Measurements from ENCODE around the gene MTG1. TPM values are rescaled to one million over a fixed set of nuclear protein-coding genes. Genes with fewer than 3 reads are reported as not detected.
"Not testable (repeated sequence)": the region's sequence is repeated elsewhere in the genome, so short reads cannot be mapped to it uniquely, and the experiment has no call there.

The MTG1 gene
- total RNA-seq, 1 experiment from 2014 or later, result 35.8 TPM

DNA sequence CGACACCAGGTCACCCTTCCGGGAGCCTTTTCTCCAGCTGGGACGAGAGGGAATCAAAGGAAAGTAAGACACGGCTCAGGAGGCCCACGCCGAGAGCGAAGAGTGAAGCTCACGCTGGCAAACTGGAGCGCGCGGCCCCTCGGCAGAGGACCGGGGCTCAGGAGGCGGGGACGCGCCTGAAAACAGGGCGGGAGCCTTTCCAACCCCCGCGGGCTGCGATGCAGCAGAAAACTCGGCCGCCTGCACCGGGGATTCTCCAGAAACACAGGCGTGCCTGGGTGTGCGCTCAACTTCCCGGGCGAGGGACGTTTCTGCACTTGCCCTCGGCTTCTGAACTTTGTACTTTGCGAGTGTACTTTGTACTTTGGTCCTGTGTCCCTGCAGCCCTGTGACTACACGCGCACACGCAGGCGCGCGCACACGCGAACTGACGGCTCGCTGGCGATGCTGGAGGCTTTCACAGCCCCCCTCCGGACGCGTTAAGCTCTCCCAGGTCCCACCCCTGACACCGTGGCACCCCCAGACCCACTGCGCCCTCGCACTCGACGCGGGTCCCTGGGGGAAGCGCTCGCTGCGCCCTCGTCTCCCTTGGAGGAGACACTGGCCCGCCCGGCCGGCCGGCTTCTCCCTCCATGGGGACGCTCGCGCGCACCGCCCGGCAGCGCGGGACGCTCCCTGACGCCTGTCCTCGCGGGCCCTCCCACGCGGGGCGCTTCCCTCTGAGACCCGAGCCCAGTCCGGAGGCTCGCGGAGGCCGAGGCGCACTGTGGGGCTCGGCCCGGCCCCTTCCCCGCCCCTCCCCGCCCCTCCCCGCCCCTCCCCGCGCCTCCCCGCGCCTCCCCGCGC, 15.5 kb upstream of the MTG1 start:
- peak; percentile 37 for DNase-seq (ENCODE audit: low read depth)

DNA sequence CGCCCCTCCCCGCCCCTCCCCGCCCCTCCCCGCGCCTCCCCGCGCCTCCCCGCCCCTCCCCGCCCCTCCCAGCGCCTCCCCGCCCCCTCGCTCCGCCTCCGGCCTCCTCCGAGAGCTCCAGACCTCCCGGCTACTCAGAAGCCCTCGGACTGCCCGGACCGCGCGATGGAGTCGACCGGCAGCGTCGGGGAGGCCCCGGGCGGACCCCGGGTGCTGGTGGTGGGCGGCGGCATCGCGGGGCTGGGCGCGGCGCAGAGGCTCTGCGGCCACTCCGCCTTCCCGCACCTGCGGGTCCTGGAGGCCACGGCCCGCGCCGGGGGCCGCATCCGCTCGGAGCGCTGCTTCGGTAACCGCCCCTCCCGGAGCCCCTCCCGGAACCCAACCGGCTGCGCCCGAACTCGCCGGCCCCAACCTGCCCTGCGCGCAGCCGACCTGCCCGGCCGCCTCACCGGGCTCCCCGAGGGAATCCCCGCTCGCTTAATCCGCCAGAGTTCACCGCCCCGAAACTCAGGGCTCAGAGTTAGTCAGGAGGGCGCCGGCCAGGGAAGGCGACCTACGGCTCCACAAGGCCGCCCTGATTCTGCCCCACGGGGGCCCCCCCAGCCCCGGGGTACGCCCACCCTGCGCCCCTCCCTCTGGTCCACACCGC, 14.7 kb upstream of the MTG1 start, which contains the start of gene PAOX:
Gene PAOX (plus strand): TSS at position 111 of the 649 bp plus-strand sequence. CDS start 55 bp downstream, at position 166.
- DNase-seq (ENCODE audit: low read depth), result peak; percentile 44

DNA sequence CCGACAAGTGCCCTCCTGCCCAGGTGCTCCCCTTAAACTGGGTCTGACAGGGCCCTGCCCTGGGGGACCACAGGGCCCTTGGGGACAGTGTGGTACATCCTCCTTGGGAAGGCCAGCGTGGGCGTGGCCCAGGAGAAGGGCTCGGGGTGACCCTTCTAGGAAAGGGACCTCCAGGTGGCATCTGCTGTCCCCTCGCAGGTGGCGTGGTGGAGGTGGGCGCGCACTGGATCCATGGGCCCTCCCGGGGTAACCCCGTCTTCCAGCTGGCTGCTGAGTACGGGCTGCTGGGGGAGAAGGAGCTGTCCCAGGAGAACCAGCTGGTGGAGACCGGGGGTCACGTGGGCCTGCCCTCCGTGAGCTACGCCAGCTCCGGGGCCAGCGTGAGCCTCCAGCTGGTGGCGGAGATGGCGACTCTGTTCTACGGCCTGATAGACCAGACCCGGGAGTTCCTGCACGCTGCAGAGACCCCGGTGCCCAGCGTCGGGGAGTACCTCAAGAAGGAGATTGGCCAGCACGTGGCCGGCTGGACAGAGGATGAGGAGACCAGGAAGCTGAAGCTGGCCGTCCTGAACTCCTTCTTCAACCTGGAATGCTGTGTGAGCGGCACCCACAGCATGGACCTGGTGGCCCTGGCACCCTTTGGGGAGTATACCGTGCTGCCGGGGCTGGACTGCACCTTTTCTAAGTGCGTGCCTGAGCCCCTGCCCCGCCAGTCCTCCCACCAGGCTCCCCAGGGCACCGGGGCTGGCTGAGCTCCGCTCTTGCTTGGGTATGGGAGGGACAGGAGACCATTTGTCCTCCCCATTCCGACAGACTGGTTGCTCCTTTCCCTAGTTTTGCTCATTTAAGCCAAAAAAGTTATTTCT, 13.9 kb upstream of the MTG1 start:
- no peak for DNase-seq (ENCODE audit: low read depth)

DNA sequence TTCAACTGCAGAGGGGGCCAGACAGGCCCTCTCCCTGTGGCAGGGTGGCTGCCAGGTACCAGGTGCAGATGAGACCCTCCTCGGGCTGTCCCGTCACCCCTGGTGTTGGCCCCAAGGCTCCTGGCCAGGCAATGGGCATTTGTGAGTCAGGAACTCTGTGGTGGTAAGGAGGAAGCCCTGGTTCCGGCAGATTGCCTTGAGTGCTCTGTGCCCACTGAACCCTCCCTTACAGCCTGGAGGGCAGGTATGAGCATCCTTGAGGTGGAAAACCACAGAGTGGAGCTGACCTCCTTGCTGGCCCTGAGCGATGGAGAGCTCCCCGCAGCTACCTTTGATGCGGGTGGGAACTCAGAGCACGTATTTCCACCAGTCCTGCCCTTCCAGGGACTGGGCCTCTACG, 12.9 kb upstream of the MTG1 start:
- no peak for DNase-seq (ENCODE audit: low read depth)

DNA sequence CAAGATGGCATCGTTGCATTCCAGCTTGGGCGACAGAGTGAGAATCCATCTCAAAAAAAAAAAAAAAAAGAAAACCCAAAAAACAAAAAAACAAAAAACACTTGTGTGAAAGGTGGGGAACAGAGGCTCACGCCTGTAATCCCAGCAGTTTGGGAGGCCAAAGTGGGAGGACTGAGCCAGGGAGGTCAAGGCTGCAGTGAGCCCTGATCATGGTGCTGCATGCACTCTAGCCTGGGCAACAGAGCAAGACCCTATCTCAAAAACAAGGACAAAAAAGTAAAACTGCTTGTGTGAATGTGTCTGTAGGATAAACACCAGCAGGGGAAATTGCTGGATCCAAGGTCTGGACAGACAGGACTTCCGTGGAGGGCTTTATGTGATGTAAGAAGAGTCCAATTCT, 10.4 kb upstream of the MTG1 start:
- DNase-seq (ENCODE audit: low read depth), result no peak

DNA sequence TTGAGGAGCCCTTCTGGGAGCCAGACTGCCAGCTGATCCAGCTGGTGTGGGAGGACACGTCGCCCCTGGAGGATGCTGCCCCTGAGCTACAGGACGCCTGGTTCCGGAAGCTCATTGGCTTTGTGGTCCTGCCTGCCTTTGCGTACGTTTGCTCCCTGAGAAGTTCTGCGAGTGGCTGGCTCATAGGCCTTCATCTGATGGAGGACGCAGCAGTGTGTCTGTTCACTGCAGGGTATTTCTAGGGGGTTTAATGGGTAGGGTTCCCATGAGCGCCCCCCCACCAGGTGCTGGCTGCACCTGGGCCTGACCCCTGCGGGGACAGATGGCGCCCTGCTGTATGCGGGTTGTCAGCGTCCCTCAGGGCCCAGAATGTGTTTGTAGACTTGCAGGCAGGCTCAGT, 9.9 kb upstream of the MTG1 start:
- DNase-seq (ENCODE audit: low read depth), result no peak

DNA sequence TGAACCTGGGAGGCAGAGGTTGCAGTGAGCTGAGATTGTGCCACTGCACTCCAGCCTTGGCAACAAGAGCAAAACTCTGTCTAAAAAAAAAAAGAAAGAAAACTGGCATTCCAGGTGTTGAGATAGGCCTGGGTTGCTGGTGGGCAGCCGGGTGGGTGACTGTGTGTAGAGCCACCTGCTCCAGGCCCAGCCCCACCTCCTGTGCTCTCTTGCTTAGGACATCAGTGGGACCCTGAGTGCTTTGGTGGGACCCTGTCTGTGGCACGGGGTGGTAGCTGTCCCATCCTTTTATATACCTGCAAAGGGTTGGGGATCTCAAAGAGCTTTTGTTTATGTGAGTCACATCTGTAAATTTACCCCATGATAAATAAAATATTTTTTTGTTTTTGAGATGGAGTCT, 8.7 kb upstream of the MTG1 start:
- DNase-seq (ENCODE audit: low read depth), result no peak

DNA sequence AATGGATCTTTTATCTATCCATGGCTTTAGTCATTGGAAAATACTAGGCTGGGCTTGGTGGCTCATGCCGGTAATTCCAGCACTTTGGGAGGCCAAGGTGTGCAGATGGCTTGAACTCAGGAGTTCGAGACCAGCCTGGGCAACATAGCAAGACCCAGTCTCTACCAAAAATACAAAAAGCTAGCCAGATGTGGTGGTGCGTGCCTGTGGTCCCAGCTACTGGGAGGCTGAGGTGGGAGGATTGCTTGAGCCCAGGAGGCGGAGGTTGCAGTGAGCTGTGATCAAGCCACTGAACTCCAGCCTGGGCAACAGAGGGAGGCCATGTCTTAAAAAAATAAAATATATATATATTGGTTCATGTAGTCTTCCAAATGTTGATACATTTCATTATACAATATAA, 7.0 kb upstream of the MTG1 start:
- DNase-seq (ENCODE audit: low read depth), result not testable (repeated sequence)

DNA sequence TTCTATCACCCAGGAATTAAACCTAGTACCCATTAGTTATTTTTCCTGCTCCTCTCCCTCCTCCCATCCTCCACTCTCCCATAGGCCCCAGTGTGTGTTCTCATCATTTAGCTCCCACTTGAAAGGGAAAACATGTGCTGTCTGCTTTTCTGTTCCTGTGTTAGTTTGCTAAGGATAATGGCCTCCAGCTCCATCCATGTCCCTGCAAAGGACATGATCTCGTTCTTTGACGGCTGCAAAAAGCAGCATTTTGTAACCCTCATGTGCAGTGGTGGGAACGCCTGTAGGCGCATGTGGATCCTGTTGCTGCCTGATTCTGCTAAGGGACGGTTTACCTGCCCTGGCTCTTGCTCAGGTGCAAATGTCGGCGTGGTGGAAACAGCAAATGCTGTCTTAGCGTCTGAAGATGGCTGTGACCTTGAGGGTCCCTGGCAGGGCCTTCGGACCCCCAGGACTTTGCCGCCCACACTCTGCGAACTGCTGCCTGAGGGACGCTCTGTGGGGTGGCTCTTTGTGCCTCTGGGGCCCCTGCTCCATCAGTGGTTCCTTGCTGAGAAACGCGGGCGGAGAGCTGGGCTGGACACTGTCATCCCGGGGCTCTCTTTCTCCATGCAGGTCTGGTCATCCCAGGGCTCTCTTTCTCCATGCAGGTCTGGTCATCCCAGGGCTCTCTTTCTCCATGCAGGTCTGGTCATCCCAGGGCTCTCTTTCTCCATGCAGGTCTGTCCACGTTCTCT, 5.6 kb upstream of the MTG1 start:
- no peak for DNase-seq (ENCODE audit: low read depth)

DNA sequence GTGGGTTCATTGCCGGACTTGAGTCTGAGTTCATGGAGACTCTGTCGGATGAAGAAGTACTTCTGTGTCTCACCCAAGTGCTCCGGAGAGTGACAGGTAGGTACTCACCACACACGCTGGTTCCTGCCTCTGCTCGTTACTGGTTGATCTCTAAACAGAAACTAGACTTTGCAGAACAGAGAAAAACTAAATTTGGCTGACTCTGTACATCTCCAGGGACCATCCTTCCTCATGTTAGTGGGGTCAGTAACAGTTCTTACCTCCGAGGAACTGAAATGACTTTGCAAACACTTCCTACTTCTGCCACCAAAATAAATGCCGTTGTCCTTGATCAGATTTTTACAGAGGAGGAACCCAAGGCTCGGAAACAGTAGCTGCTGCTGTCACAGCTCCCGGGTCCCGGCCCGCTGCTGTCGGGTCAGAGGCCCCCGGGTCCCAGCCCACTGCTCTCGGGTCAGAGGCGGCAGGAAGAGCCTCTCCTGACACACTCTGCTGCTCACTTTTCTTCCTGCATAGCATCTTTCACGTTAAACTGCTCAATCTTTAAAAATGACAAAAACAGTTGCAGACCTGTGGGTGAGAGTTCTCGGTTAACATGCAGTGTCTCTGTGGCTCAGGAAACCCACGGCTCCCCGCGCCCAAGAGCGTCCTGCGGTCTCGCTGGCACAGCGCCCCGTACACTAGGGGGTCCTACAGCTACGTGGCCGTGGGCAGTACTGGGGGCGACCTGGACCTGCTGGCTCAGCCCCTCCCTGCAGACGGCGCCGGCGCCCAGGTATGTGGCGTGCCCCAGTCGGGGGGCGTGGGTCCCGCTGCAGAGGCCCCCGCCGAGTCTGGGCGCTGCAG, 4.8 kb upstream of the MTG1 start:
- DNase-seq (ENCODE audit: low read depth), result no peak

DNA sequence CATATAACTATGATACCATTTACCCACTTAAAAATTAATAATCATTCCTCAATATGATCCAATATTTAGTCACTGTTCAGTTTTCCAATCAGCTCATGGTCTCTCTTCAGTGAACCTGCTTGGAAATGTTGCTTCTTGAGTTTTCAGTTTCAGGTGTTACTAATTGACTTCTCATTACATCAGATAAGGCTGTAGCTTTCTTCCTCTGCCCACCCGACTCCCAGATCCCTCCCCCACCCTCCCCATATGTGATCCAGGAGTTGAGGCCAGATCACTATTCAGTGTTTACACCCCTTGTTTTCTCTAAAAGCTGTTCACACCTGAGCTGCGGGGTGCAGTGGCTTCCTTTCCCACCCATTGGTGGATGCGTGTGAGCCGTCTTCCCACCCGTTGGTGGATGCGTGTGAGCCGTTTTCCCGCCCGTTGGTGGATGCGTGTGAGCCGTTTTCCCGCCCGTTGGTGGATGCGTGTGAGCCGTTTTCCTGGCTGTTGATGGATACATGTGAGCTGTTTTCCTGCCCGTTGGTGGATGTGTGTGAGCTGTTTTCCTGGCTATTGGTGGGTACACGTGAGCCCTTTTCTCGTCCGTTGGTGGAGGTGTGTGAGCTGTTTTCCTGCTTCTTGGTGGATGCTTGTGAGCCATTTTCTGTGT, 3.2 kb upstream of the MTG1 start:
- no peak for DNase-seq (ENCODE audit: low read depth)

DNA sequence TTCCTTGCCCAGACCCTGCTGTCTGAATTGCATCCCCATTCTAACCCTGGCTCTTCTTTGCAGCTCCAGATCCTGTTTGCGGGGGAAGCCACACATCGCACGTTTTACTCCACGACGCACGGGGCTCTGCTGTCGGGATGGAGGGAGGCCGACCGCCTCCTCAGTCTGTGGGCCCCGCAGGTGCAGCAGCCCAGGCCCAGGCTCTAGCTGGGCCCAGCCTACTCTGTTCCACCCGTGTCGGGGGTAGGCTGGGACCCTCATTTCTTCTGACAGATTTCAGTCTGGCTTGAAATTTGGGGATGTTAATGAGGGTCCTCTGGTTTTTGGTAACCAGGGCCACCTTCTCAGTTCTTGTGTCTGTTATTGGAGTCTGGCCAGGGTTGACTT, 2.7 kb upstream of the MTG1 start:
- DNase-seq (ENCODE audit: low read depth), result no peak

DNA sequence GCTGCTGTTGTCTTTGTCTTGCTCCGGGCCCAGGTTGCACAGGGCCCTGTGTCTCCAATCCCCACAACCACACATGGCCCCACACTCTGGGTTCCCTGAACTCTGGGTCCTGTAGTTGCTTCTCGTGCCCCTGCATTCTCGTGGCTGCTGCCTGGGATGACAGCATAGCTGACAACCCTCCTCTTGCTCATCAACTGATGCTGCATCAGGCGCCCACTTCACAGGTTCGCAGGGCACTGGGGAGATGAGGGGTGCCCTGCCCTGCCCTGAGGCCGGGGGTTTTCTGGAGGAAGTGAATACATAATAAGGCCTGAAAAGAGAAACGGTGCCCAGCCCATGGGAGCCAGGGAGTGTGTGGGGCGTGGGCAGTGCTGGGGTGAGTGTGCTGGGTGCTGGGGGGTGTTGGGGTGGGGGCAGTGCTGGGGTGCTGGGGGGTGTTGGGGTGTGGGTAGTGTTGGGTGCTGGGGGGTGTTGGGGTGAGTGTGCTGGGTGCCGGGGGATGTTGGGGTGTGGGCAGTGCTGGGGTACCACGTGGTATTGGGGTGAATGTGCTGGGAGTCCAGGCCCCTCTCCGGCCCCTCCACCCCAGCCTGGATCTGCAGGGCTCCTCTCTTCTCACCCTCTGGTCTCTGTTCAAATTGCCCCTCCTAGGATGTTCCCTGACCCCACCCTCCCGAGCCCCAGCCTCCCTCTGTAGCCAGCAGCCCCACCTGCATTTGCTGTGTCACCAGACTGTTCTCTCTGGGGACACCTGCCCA, 2.0 kb upstream of the MTG1 start:
- no peak for DNase-seq (ENCODE audit: low read depth)

DNA sequence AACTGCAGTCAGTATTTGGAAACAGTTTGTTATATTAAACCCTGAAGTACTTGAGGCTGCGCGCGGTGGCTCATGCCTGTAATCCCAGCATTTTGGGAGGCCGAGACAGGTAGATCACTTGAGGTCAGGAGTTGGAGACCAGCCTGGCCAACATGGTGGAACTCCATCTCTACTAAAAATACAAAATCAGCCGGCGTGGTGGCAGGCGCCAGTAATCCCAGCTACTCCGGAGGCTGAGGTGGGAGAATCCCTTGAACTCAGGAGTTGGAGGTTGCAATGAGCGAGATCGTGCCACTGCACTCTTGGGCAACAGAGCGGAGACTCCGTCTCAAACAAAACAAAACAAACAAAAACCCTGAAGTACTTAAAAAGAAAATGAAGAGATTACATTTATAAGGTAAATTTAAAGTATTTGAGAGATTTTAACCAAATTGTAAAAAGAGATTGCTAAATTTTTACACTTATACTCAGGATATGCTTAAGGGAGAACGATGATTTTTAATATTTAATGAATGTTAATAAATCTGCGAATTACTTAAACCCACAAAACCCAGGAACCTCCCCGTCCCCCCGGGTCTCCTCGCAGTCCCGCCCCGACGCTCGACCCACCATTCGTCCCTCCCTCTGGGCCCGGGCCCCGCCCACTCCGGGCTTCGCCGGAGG, 425 bp upstream of the MTG1 start:
- DNase-seq (ENCODE audit: low read depth), result no peak

DNA sequence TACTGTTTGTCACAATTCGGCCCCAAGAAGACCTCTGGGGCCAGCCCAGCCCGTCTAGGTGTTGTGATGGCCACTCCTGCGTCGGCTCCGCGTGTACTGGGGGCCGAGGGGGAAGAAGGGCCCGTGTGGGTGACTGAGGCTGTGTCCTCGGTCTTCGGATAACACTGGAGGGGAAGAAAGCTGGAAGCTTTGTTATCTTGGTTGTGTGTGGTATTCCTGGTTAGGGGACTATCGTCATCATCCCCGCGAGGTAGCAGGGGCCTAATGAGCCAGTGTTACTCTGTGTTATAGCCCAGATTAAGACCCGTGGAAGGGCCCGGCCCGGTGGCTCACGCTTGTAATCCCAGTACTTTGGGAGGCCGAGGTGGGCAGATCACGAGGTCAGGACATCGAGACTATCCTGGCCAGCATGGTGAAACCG, 854 bp downstream of the MTG1 start:
- no peak for DNase-seq (ENCODE audit: low read depth)

DNA sequence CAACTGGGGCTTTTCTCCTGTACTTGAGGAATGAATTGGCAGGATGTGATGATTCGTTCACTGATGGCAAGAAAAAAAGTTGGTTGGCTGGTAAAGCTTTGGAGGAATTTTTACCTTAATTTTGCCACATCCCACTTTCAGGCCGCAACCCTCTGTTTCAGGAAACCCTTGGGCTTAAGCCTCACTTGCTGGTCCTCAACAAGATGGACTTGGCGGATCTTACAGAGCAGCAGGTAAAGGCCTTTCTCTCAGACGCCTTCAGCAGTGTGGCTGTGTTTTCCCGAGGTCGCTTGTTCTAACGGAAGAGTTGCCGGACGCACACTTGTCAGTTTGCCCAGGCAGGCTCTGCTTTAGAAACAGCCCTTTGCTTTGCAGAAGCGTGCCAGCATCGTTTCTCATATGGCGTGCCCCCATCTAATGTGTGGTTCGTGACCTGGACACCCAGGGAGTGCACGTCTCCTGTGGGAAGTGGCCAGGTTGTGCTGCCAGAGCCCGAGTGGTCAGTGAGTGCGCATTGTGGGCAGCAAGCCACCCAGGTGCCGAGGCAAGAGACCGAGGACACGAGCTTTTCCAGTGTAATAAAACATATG, 2.2 kb downstream of the MTG1 start:
- DNase-seq (ENCODE audit: low read depth), result no peak

DNA sequence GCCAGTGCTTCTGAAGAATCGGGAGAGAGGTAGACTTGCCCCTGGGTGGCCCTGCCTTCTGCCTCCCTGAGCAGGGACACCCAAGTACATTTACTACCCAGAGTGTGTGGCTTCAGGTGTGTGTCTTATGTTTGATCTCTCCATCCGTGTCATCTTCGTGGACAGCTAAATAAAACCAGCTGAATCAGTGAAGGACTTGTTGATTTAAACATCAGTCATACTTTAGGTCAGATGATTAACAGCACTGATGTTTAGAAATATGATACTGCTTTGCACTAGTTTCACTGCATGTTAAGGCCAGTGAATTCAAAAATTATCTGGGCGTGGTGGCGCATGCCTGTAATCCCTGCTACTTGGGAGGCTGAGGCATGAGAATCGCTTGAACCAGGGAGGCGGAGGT, 4.0 kb downstream of the MTG1 start:
- DNase-seq (ENCODE audit: low read depth), result no peak

DNA sequence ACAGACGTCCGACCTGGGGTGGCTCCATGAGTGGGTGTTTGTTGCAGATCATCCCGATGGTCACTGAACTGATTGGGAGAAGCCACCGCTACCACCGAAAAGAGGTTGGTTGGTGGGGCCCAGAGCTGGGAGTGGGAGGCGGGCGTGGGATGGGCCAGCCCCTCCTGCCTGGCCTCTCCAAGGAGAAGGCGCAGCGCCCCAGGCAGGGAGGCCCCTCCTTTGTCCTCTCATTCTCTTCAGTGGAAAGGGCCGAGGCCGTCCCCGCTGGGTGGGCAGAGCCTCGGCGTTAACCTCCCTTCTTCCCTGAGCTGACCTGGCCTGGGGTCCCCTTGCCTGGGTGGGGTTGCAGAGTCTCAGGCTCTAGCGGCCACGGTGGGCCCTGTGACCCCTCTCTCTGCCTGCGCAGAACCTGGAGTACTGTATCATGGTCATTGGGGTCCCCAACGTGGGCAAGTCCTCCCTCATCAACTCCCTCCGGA, 5.2 kb downstream of the MTG1 start:
- no peak for DNase-seq (ENCODE audit: low read depth)
